ENCODE measurements around the gene SHISA6.

Gene SHISA6

GRCh38 chr17:11384131-11384530 is 143.1 kb downstream of the SHISA6 start:
- no peak for TF ChIP-seq CTCF (conservative IDR thresholded peaks at IDR 0.05; ENCODE audit: low read depth, low read length)
- no peak for DNase-seq (ENCODE audit: low read depth)
- H3K4me3 ChIP-seq (ENCODE audit: low read length): no peak overlapping the region

- no peak for TF ChIP-seq CTCF (conservative IDR thresholded peaks at IDR 0.05; ENCODE audit: low read depth, low read length)
- no peak for DNase-seq (ENCODE audit: low read depth)
Observed at GRCh38 chr17:11387610-11388009, 146.6 kb downstream of the SHISA6 start.

GRCh38 chr17:11388054-11388453 is 147.0 kb downstream of the SHISA6 start:
- no peak overlapping the region for H3K4me3 ChIP-seq (ENCODE audit: low read length)
- TF ChIP-seq CTCF (conservative IDR thresholded peaks at IDR 0.05; ENCODE audit: low read depth, low read length): no peak
- DNase-seq (ENCODE audit: low read depth): no peak

More at GRCh38 chr17:11387610-11388009, 146.6 kb downstream of the SHISA6 start:
- H3K4me3 ChIP-seq (ENCODE audit: low read length): no peak overlapping the region

GRCh38 chr17:11389583-11389982 is 148.6 kb downstream of the SHISA6 start:
- no peak for DNase-seq (ENCODE audit: low read depth)
- TF ChIP-seq CTCF (conservative IDR thresholded peaks at IDR 0.05; ENCODE audit: low read depth, low read length): no peak
- no peak overlapping the region for H3K4me3 ChIP-seq (ENCODE audit: low read length)

- no peak overlapping the region for H3K4me3 ChIP-seq (ENCODE audit: low read length)
- DNase-seq (ENCODE audit: low read depth): no peak
- no peak for TF ChIP-seq CTCF (conservative IDR thresholded peaks at IDR 0.05; ENCODE audit: low read depth, low read length)
Observed at GRCh38 chr17:11391134-11391533, 150.1 kb downstream of the SHISA6 start.

GRCh38 chr17:11404431-11405276 is 163.6 kb downstream of the SHISA6 start:
- no peak for TF ChIP-seq CTCF (conservative IDR thresholded peaks at IDR 0.05; ENCODE audit: low read depth, low read length)
- no peak for DNase-seq (ENCODE audit: low read depth)
- H3K4me3 ChIP-seq (ENCODE audit: low read length): no peak overlapping the region

GRCh38 chr17:11406716-11407115 is 165.7 kb downstream of the SHISA6 start:
- H3K4me3 ChIP-seq (ENCODE audit: low read length): no peak overlapping the region
- no peak for DNase-seq (ENCODE audit: low read depth)
- TF ChIP-seq CTCF (conservative IDR thresholded peaks at IDR 0.05; ENCODE audit: low read depth, low read length): no peak
